ENCODE measurements around the gene ARL4D.
"Not testable (repeated sequence)": the region's sequence is repeated elsewhere in the genome, so short reads cannot be mapped to it uniquely, and the experiment has no call there.

Gene ARL4D

DNA sequence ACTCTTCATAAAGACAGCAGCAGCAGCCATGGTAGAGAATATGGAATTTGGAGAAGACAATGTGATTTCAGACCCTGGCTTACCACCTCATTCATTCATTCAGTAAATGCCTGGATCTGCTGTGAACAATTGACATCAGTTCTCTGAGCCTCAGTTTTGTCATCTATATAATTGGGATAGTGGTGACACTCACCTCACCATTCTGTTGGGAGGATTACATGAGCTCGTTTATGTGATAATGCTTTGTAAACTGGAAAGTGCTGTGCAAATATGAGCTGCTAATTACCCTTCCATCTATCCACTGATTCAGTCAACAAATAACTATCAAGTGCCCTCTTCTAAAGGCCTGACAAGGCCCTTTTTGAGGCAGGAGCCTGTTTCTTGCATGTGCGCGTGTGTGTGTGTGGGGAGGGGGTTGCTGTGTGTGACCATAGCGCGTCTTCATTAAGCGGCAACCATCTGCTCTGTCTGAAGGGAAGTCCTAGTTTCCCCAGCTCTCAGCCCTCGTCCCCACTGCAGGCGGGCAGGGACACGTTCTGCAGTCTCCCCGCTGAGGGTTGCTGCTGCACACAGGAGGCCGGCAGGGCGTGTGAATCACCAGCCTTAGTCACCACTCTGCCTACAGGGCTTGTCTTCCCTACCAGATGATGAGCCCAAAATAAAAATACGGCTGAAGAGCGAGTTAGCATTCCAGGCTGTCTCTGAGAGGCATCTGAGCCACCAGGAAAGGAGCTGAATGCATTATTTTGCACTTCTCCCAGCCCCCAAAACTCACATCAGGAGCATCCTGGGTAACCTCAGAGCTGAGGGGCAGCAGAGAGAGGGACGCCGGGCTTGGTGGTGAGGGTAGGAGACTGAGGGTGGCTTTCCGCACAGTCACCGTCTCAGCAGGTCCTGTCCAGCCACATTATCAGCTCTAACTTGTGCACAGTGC, 19.9 kb downstream of the ARL4D start:
- H3F3A ChIP-seq (ENCODE audit: insufficient read depth, low read length) = no peaks in the 10 kb centered on the region
- H3K27me3 ChIP-seq (ENCODE audit: insufficient read depth, low read length) = no peaks in the 10 kb centered on the region
- H3K9ac ChIP-seq (ENCODE audit: low read length) = no peak overlapping the region
- H3K36me3 ChIP-seq (ENCODE audit: insufficient read depth, low read length) = no peaks in the 10 kb centered on the region
- TF ChIP-seq, protein P1, sequence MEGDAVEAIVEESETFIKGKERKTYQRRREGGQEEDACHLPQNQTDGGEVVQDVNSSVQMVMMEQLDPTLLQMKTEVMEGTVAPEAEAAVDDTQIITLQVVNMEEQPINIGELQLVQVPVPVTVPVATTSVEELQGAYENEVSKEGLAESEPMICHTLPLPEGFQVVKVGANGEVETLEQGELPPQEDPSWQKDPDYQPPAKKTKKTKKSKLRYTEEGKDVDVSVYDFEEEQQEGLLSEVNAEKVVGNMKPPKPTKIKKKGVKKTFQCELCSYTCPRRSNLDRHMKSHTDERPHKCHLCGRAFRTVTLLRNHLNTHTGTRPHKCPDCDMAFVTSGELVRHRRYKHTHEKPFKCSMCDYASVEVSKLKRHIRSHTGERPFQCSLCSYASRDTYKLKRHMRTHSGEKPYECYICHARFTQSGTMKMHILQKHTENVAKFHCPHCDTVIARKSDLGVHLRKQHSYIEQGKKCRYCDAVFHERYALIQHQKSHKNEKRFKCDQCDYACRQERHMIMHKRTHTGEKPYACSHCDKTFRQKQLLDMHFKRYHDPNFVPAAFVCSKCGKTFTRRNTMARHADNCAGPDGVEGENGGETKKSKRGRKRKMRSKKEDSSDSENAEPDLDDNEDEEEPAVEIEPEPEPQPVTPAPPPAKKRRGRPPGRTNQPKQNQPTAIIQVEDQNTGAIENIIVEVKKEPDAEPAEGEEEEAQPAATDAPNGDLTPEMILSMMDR (IDR thresholded peaks at IDR 0.05; ENCODE audit: low read length) = no peak
- TF ChIP-seq EZH2 (IDR thresholded peaks at IDR 0.05; ENCODE audit: borderline replicate concordance, low read length) = no peak
- no peaks in the 10 kb centered on the region for H4K20me1 ChIP-seq (ENCODE audit: insufficient read depth, low read length)
- no peak overlapping the region for H3K4me3 ChIP-seq (ENCODE audit: low read depth, low read length, poor library complexity, severe bottlenecking)
- H3K4me2 ChIP-seq (ENCODE audit: low read length) = no peak overlapping the region
- H3K9me2 ChIP-seq (ENCODE audit: low read depth, low read length) = no peaks in the 10 kb centered on the region
- no peaks in the 10 kb centered on the region for H3K79me2 ChIP-seq (ENCODE audit: insufficient read depth, low read length)
- H3K27ac ChIP-seq (ENCODE audit: low read depth, low read length, poor library complexity, severe bottlenecking) = no peak overlapping the region
- H3K4me1 ChIP-seq (ENCODE audit: insufficient read depth, low read length, severe bottlenecking) = no peaks in the 10 kb centered on the region
- no peak overlapping the region for H2AFZ ChIP-seq (ENCODE audit: low read length)
- H3K9me3 ChIP-seq (ENCODE audit: low read length) = no peaks in the 10 kb centered on the region

DNA sequence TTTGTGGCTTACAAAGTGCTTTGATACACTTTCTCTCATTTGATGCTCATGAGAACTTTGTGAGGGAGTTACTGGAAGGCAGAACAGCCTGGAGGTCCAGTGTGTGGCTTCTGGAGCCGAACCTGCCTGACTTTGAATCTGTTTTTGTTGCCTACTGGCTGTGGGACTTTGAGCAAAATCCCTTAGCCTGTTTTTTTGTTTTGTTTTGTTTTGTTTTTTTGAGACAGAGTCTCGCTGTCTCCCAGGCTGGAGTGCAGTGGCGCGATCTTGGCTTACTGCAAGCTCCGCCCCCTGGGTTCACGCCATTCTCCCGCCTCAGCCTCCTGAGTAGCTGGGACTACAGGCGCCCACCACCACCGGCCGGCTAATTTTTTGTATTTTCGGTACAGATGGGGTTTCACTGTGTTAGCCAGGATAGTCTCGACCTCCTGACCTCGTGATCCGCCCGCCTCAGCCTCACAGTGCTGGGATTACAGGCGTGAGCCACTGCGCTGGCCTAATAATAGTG, 20.6 kb downstream of the ARL4D start:
- H2AFZ ChIP-seq (ENCODE audit: low read length) = not testable (repeated sequence)

DNA sequence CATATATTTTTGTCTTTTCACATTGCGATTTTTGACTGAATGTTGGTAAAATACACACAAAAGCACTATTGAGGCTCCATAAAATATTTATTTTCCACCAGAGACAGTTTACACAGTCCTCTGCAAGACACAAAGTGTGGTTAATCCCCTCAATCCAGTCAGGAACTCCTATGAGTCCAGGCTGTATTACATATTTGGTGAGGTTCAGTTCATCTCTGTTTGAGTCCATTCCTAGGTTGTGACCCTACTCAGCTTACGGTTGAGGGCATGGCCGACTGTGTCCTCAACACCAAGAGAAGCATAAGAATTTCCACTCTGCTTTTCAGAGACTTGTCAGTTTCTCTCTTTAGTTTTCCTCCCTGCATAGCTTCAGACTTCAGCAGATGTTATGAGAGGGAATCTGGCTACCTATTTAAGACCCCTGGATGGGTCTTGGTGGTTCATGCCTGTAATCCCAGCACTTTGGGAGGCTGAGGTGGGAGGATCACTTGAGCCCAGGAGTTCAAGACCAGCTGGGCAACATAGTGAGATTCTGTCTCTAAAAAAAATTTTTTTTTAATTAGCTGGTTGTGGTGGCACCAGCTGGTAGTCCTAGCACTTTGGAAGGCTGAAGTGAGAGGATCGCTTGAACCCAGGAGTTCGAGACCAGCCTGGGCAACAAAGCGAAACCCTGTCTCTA, 25.1 kb downstream of the ARL4D start:
- Histone ChIP-seq H3K79me2 (ENCODE audit: insufficient read depth, low read length) (no peaks in the 10 kb centered on the region), H3K9me2 (ENCODE audit: low read depth, low read length) (no peaks in the 10 kb centered on the region), H4K20me1 (ENCODE audit: insufficient read depth, low read length) (no peaks in the 10 kb centered on the region), H3K4me2 (ENCODE audit: low read length) (no peak overlapping the region), H3K36me3 (ENCODE audit: insufficient read depth, low read length) (no peaks in the 10 kb centered on the region), H3K4me3 (ENCODE audit: low read depth, low read length, poor library complexity, severe bottlenecking) (no peak overlapping the region), H3K9ac (ENCODE audit: low read length) (no peak overlapping the region), H3K9me3 (ENCODE audit: low read length) (no peaks in the 10 kb centered on the region), H3F3A (ENCODE audit: insufficient read depth, low read length) (no peaks in the 10 kb centered on the region), H3K27me3 (ENCODE audit: insufficient read depth, low read length) (no peaks in the 10 kb centered on the region), H3K4me1 (ENCODE audit: insufficient read depth, low read length, severe bottlenecking) (no peaks in the 10 kb centered on the region), H3K27ac (ENCODE audit: low read depth, low read length, poor library complexity, severe bottlenecking) (no peak overlapping the region), H2AFZ (ENCODE audit: low read length) (no peak overlapping the region)
- TF ChIP-seq, protein P1 (IDR thresholded peaks at IDR 0.05; ENCODE audit: low read length) = no peak
- no peak for TF ChIP-seq EZH2 (IDR thresholded peaks at IDR 0.05; ENCODE audit: borderline replicate concordance, low read length)

More for the DNA sequence above, 20.6 kb downstream of the ARL4D start:
- not testable (repeated sequence) for H3K4me1 ChIP-seq (ENCODE audit: insufficient read depth, low read length, severe bottlenecking); H3K4me2 ChIP-seq (ENCODE audit: low read length); H3F3A ChIP-seq (ENCODE audit: insufficient read depth, low read length); H3K9ac ChIP-seq (ENCODE audit: low read length); H3K27me3 ChIP-seq (ENCODE audit: insufficient read depth, low read length); H4K20me1 ChIP-seq (ENCODE audit: insufficient read depth, low read length); H3K79me2 ChIP-seq (ENCODE audit: insufficient read depth, low read length); H3K4me3 ChIP-seq (ENCODE audit: low read depth, low read length, poor library complexity, severe bottlenecking); H3K27ac ChIP-seq (ENCODE audit: low read depth, low read length, poor library complexity, severe bottlenecking); H3K36me3 ChIP-seq (ENCODE audit: insufficient read depth, low read length); H3K9me2 ChIP-seq (ENCODE audit: low read depth, low read length); H3K9me3 ChIP-seq (ENCODE audit: low read length)
